GM06990 (cell line): Measurements from ENCODE around the gene PPFIA1.

Source experiments
- DNase-seq: peaks from one replicate; pipeline ENCODE4 v3.0.0-alpha.2; 2011; ENCODE audit not compliant: insufficient read length; ENCODE audit errors: extremely low read depth
- H3K27me3 ChIP-seq: replicated peaks from 2 replicates; pipeline ENCODE4 v1.6.0; 2011; ENCODE audit warnings: low read length; ENCODE audit not compliant: control insufficient read depth, insufficient read depth
- H3K36me3 ChIP-seq: 2 replicates; pipeline ENCODE4 v1.5.1; 2011; ENCODE audit warnings: low read length; ENCODE audit not compliant: control insufficient read depth, insufficient read depth
- H3K4me3 ChIP-seq: replicated peaks from 2 replicates; pipeline ENCODE4 v1.5.1; 2011; ENCODE audit warnings: low read depth, mild to moderate bottlenecking, control low read depth, low read length
- TF ChIP-seq, protein P1 (sequence below): IDR thresholded peaks from 2 replicates; pipeline ENCODE4 v1.5.1; 2011; ENCODE audit warnings: low read length, control low read depth, mild to moderate bottlenecking, inconsistent platforms; ENCODE audit not compliant: insufficient read depth, poor library complexity, severe bottlenecking

Gene PPFIA1

DNA sequence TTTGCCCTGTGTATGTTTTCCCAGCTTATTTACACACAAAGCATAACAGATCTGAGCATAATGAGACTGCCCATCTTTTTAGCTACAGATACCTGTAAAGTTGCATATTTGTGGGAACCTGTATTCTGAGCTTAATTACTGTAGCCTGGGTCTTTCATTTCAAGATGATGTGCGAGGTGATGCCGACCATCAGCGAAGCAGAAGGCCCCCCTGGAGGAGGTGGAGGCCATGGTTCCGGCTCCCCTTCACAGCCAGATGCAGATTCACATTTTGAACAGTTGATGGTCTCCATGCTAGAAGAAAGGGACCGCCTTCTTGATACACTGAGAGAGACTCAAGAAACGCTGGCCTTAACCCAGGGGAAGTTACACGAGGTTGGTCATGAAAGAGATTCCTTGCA is 1.5 kb downstream of the PPFIA1 start:
- DNase-seq, result no peak
- no peak overlapping the region; the same call in 1 of the 2 replicates for H3K4me3 ChIP-seq

DNA sequence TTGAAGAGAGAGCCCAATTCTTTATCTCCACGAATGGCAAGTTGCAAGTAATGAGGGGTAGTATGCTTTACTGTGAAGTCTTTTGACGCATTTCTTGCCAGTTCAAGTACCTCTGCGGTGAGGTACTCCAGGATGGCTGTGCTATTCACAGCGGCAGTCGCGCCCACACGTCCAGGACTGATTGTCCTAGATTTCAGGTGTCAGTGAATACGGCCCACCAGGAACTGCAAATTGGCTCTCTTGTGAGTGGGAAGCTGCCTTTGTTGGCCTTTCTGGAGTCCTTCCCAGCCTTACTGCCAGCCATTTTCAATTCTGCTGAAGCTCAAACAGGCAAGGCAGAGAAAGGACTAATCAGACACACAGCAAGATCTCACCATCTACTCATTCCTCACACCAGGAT is 8.5 kb downstream of the PPFIA1 start:
- no peaks in the 10 kb centered on the region for H3K27me3 ChIP-seq
- H3K4me3 ChIP-seq, result no peak overlapping the region
- no peak for DNase-seq
- TF ChIP-seq, protein P1, sequence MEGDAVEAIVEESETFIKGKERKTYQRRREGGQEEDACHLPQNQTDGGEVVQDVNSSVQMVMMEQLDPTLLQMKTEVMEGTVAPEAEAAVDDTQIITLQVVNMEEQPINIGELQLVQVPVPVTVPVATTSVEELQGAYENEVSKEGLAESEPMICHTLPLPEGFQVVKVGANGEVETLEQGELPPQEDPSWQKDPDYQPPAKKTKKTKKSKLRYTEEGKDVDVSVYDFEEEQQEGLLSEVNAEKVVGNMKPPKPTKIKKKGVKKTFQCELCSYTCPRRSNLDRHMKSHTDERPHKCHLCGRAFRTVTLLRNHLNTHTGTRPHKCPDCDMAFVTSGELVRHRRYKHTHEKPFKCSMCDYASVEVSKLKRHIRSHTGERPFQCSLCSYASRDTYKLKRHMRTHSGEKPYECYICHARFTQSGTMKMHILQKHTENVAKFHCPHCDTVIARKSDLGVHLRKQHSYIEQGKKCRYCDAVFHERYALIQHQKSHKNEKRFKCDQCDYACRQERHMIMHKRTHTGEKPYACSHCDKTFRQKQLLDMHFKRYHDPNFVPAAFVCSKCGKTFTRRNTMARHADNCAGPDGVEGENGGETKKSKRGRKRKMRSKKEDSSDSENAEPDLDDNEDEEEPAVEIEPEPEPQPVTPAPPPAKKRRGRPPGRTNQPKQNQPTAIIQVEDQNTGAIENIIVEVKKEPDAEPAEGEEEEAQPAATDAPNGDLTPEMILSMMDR, result no peak
- H3K36me3 ChIP-seq, result peaks cover 11% of the 10 kb centered on the region

More for the DNA sequence above, 1.5 kb downstream of the PPFIA1 start:
- Histone ChIP-seq H3K27me3 (no peaks in the 10 kb centered on the region), H3K36me3 (peaks cover 11% of the 10 kb centered on the region)
- TF ChIP-seq, protein P1, result no peak

DNA sequence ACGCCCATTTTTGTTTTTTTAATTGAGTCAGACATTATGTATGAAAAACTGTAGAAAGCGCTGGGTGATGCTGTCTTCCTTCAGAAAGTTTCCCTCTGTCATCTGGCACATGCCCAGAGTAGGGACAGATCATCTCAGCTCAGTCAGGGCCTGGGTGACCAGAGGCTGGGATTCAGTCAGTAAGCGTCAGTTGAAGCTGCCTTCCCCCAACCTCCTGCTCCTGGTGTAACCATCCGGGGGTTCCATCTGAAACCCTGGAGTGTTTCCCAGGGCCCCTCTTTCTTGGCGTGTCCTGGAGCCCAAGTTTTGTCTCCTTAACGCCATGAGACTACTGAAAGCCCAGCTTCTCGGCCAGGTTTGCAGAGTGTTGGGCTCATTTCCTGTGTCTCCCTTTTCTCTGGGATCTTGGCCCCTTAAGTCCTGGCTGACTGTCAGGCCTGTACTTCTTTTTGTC is 10.7 kb downstream of the PPFIA1 start:
- DNase-seq, result no peak
- Histone ChIP-seq H3K36me3 (peaks cover 5% of the 10 kb centered on the region), H3K27me3 (no peaks in the 10 kb centered on the region), H3K4me3 (no peak overlapping the region)
- TF ChIP-seq, protein P1, result no peak

DNA sequence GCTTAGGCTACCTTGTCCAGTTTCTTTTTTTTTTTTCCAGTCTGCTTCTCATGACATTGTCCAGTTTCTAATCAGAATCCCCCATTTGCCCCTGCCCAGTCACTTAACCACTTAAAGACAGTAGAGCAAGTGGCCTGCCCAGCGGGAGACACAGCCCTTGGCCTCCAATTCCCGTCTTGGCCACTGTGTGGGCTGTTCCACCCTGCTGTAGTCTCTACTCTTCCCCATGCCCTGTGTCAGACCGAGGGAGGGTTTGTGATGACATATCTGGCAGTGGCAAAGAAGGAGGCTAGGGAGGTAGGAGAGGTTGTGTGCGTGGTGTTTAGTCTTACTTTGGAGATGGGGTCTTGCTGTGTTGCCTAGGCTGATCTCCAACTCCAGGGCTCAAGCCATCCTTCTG is 11.5 kb downstream of the PPFIA1 start:
- H3K36me3 ChIP-seq, result peaks cover 6% of the 10 kb centered on the region
- no peak for DNase-seq
- H3K27me3 ChIP-seq, result no peaks in the 10 kb centered on the region
- TF ChIP-seq, protein P1, result no peak
- H3K4me3 ChIP-seq, result no peak overlapping the region

DNA sequence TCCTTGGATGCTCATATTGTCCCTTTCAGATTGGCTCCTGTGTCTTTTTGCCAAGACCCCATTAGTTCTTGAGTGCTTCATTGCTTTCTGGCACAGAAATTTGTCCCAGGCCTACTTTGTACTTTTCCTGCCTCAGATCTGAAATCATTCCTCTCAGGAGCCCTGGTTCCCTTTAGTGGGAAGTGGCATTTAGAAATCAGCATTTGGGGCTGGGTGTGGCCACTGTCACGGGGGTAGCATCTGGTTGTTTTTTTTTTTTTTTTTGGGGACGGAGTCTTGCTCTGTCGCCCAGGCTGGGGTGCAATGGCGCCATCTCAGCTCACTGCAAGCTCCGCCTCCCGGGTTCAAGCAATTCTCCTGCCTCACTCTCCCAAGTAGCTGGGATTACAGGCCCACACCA is 18.2 kb downstream of the PPFIA1 start:
- no peak for DNase-seq
- Histone ChIP-seq H3K27me3 (no peaks in the 10 kb centered on the region), H3K36me3 (peaks cover 5% of the 10 kb centered on the region), H3K4me3 (no peak overlapping the region)
- TF ChIP-seq, protein P1, result no peak

DNA sequence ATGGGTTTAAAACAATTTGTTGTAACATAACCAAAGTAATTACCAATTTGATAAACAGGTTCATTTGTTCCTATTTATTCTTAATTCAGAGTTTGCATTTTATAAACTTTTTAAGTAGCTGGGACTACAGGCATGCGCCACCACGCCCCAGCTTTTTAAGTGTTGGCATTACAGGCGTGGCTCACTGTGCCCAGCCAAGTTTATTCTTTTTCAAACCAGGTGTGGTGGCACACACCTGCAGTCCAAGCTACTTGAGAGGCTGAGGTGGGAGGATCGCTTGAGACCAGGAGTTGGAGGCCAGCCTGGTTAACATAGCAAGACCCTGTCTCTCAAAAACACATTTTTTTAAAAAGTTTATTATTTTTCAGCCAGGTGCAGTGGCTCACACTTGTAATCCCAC is 19.1 kb downstream of the PPFIA1 start:
- H3K36me3 ChIP-seq, result peaks cover 5% of the 10 kb centered on the region
- no peak for DNase-seq
- TF ChIP-seq, protein P1, result no peak
- H3K27me3 ChIP-seq, result no peaks in the 10 kb centered on the region
- no peak overlapping the region for H3K4me3 ChIP-seq
